ENCODE results near the gene SMAD1. TPM values are rescaled to one million over a fixed set of nuclear protein-coding genes. Genes with fewer than 3 reads are reported as not detected.

Gene SMAD1
- 6.9 and 7.7 TPM in 2 replicates for total RNA-seq (2014; rRNA removed; shearing (Covaris generic))

- peak; percentile 79 for DNase-seq (ENCODE audit: low spot score)
These were observed at the start of gene SMAD1 for GRCh38 chr4:145481164-145481941. Gene SMAD1, plus strand, starts transcription at chr4:145481853. Its CDS starts 32,761 bp downstream, at chr4:145514614.

- DNase-seq (ENCODE audit: low spot score): no peak
These were observed 48.0 kb upstream of the SMAD1 start for GRCh38 chr4:145433684-145434083.

- DNase-seq (ENCODE audit: low spot score): no peak
These were observed 46.0 kb upstream of the SMAD1 start for GRCh38 chr4:145435646-145436045.

GRCh38 chr4:145436114-145436513 lies 45.5 kb upstream of the SMAD1 start:
- DNase-seq (ENCODE audit: low spot score): no peak

GRCh38 chr4:145436796-145437195 lies 44.9 kb upstream of the SMAD1 start:
- no peak for DNase-seq (ENCODE audit: low spot score)

GRCh38 chr4:145437466-145437865 lies 44.2 kb upstream of the SMAD1 start:
- no peak for DNase-seq (ENCODE audit: low spot score)

GRCh38 chr4:145438298-145438697 lies 43.4 kb upstream of the SMAD1 start:
- DNase-seq (ENCODE audit: low spot score): no peak

- DNase-seq (ENCODE audit: low spot score): no peak
These were observed 41.2 kb upstream of the SMAD1 start for GRCh38 chr4:145440292-145441007.

GRCh38 chr4:145446184-145446583 lies 35.5 kb upstream of the SMAD1 start:
- DNase-seq (ENCODE audit: low spot score): no peak

- no peak for DNase-seq (ENCODE audit: low spot score)
These were observed 29.8 kb upstream of the SMAD1 start for GRCh38 chr4:145451895-145452294.

GRCh38 chr4:145452447-145453162 lies 29.0 kb upstream of the SMAD1 start:
- DNase-seq (ENCODE audit: low spot score): no peak

- no peak for DNase-seq (ENCODE audit: low spot score)
These were observed 28.5 kb upstream of the SMAD1 start for GRCh38 chr4:145453163-145453520.

- no peak for DNase-seq (ENCODE audit: low spot score)
These were observed 8.4 kb upstream of the SMAD1 start for GRCh38 chr4:145473203-145473602.

GRCh38 chr4:145480257-145480656 lies 1.4 kb upstream of the SMAD1 start:
- DNase-seq (ENCODE audit: low spot score): no peak

GRCh38 chr4:145481942-145482208 lies 222 bp downstream of the SMAD1 start:
- DNase-seq (ENCODE audit: low spot score): no peak

- DNase-seq (ENCODE audit: low spot score): peak; percentile 69
These were observed 770 bp downstream of the SMAD1 start for GRCh38 chr4:145482209-145483037.

GRCh38 chr4:145483514-145483913 lies 1.9 kb downstream of the SMAD1 start:
- no peak for DNase-seq (ENCODE audit: low spot score)

- no peak for DNase-seq (ENCODE audit: low spot score)
These were observed 2.7 kb downstream of the SMAD1 start for GRCh38 chr4:145484225-145484846.

- no peak for DNase-seq (ENCODE audit: low spot score)
These were observed 3.5 kb downstream of the SMAD1 start for GRCh38 chr4:145485120-145485519.

GRCh38 chr4:145486603-145487002 lies 5.0 kb downstream of the SMAD1 start:
- no peak for DNase-seq (ENCODE audit: low spot score)

- DNase-seq (ENCODE audit: low spot score): no peak
These were observed 6.0 kb downstream of the SMAD1 start for GRCh38 chr4:145487631-145488030.
